BE2C (cell line): Measurements from ENCODE around the gene FAM107B.
A peak's percentile ranks its signal among the peaks of the same experiment; 100 is the strongest.

Experiments
- DNase-seq: peaks from one replicate; pipeline ENCODE4 v3.0.0-alpha.2; 2020
- H3K27me3 ChIP-seq: fragments of 250-450 bp; sonication (Bioruptor Pico); 2 replicates; pipeline ENCODE4 v1.5.1; 2020; ENCODE audit warnings: mild to moderate bottlenecking
- H3K36me3 ChIP-seq: fragments of 250-450 bp; sonication (Bioruptor Pico); 2 replicates; pipeline ENCODE4 v1.5.1; 2020; ENCODE audit warnings: mild to moderate bottlenecking
- H3K4me1 ChIP-seq: fragments of 250-450 bp; sonication (Bioruptor Pico); 2 replicates; pipeline ENCODE4 v1.5.1; 2020
- H3K4me3 ChIP-seq: 2 replicates; pipeline ENCODE4 v1.5.1; 2011; ENCODE audit warnings: low read depth, low read length
- H3K9me3 ChIP-seq: fragments of 250-450 bp; sonication (Bioruptor Pico); 2 replicates; pipeline ENCODE4 v1.5.1; 2020
- CTCF ChIP-seq: IDR thresholded peaks from 2 replicates; pipeline ENCODE4 v1.5.1; 2012; ENCODE audit warnings: mild to moderate bottlenecking, low read depth, low read length

FAM107B gene

GRCh38 chr10:14625192-14625631 is 149.5 kb downstream of the FAM107B start:
- TF ChIP-seq CTCF = no peak
- Histone ChIP-seq H3K9me3 (no peaks in the 10 kb centered on the region), H3K4me1 (no peaks in the 10 kb centered on the region; the same call in 1 of the 2 replicates), H3K4me3 (no peak overlapping the region), H3K36me3 (no peaks in the 10 kb centered on the region), H3K27me3 (no peaks in the 10 kb centered on the region)
- DNase-seq = peak; percentile 24

- no peak for DNase-seq
- Histone ChIP-seq H3K9me3 (no peaks in the 10 kb centered on the region), H3K4me3 (no peak overlapping the region), H3K36me3 (no peaks in the 10 kb centered on the region), H3K27me3 (no peaks in the 10 kb centered on the region), H3K4me1 (no peaks in the 10 kb centered on the region; the same call in 1 of the 2 replicates)
- TF ChIP-seq CTCF = no peak
These were observed 150.1 kb downstream of the FAM107B start for GRCh38 chr10:14624600-14624999.

- H3K9me3 ChIP-seq = no peaks in the 10 kb centered on the region
- no peak overlapping the region for H3K4me3 ChIP-seq
- no peaks in the 10 kb centered on the region; the same call in 1 of the 2 replicates for H3K4me1 ChIP-seq
- H3K27me3 ChIP-seq = no peaks in the 10 kb centered on the region
- H3K36me3 ChIP-seq = no peaks in the 10 kb centered on the region
- no peak for DNase-seq
- no peak for TF ChIP-seq CTCF
These were observed 150.8 kb downstream of the FAM107B start for GRCh38 chr10:14623931-14624330.

- Histone ChIP-seq H3K9me3 (no peaks in the 10 kb centered on the region), H3K4me1 (no peaks in the 10 kb centered on the region; the same call in 1 of the 2 replicates), H3K4me3 (no peak overlapping the region), H3K27me3 (no peaks in the 10 kb centered on the region), H3K36me3 (no peaks in the 10 kb centered on the region)
- TF ChIP-seq CTCF = no peak
- DNase-seq = no peak
These were observed 153.7 kb downstream of the FAM107B start for GRCh38 chr10:14621037-14621436.

- no peaks in the 10 kb centered on the region for H3K36me3 ChIP-seq
- H3K4me3 ChIP-seq = no peak overlapping the region
- no peaks in the 10 kb centered on the region for H3K27me3 ChIP-seq
- DNase-seq = no peak
- H3K4me1 ChIP-seq = no peaks in the 10 kb centered on the region
- H3K9me3 ChIP-seq = no peaks in the 10 kb centered on the region
- no peak for TF ChIP-seq CTCF
These were observed 156.0 kb downstream of the FAM107B start for GRCh38 chr10:14618674-14619073.

- TF ChIP-seq CTCF = peak; percentile 20
- H3K4me3 ChIP-seq = no peak overlapping the region
- no peaks in the 10 kb centered on the region for H3K27me3 ChIP-seq
- DNase-seq = no peak
- no peaks in the 10 kb centered on the region for H3K9me3 ChIP-seq
- no peaks in the 10 kb centered on the region for H3K36me3 ChIP-seq
- no peaks in the 10 kb centered on the region for H3K4me1 ChIP-seq
These were observed 156.8 kb downstream of the FAM107B start for GRCh38 chr10:14617852-14618251.
